HepG2 (cell line): ENCODE results near the gene TSEN34. TPM values are rescaled to one million over a fixed set of nuclear protein-coding genes. Genes with fewer than 3 reads are reported as not detected.

Experiments
- ATAC-seq: fragments of 200-7000 bp; cut with Tn5 transposase; 3 replicates; pipeline ENCODE4 v1.9.1; 2020; ENCODE audit warnings: mild to moderate bottlenecking, moderate library complexity
- BruUV-seq: library from RNA; stranded (reverse); fragments of 400-500 nt; replicated peaks from 2 replicates; lab custom pipeline; 2021; lab: Mats Ljungman, UMichigan
- CTCF ChIA-PET: fragments of 300-600 bp; formaldehyde crosslinking; extraction: SDS; loops from one replicate; lab custom pipeline; 2021; ENCODE audit warnings: low total read pairs, inconsistent platforms, low intra/inter-chr PET ratio; lab: Yijun Ruan, JAX
- POLR2A ChIA-PET: fragments of 350-600 bp; sonication (Branson Sonifier 250); formaldehyde crosslinking; loops from one replicate; lab custom pipeline; 2020; ENCODE audit warnings: antibody characterized with exemption, inconsistent platforms; lab: Yijun Ruan, JAX
- DNase-seq: peaks from one replicate; pipeline ENCODE4 v3.0.0-alpha.2; 2015; ENCODE audit warnings: low spot score
- FAIRE-seq: peaks from 3 replicates; lab custom pipeline; 2011; peaks lifted over from hg19 to GRCh38; lab: Jason Lieb, UNC
- H2AFZ ChIP-seq: one replicate; pipeline ENCODE4 v1.6.1; 2011; ENCODE audit warnings: low read length, inconsistent platforms
- H3K27ac ChIP-seq: fragments of 300-600 bp; 3 replicates; pipeline ENCODE4 v1.8.0; 2011; ENCODE audit warnings: mixed run types, mild to moderate bottlenecking, mixed read lengths, low read length, inconsistent platforms; ENCODE audit not compliant: insufficient read depth; ENCODE audit errors: extremely low read length
- H3K27me3 ChIP-seq, 2 experiments: fragments of 200-600 bp in 1 of 2; 2 replicates in 1 of 2; 3 replicates in 1 of 2; pipeline versions ENCODE4 v1.6.0 to v1.8.0; 2011; ENCODE audit warnings: low read length in 2 of 2, mild to moderate bottlenecking in 2 of 2, moderate library complexity in 2 of 2, inconsistent platforms in 1 of 2; ENCODE audit not compliant: insufficient read depth in 2 of 2, control insufficient read depth in 1 of 2
- H3K36me3 ChIP-seq, 2 experiments: fragments of 200-600 bp in 1 of 2; replicated peaks in 1 of 2; 2 replicates in 1 of 2; 3 replicates in 1 of 2; pipeline versions ENCODE4 v1.5.1 to v1.8.0; 2011; ENCODE audit warnings: low read length in 2 of 2, inconsistent platforms in 1 of 2; ENCODE audit not compliant: insufficient read depth in 2 of 2, control insufficient read depth in 1 of 2
- H3K4me1 ChIP-seq: 2 replicates; pipeline ENCODE4 v1.5.1; 2012; ENCODE audit warnings: low read length, inconsistent platforms; ENCODE audit not compliant: insufficient read depth
- H3K4me2 ChIP-seq: 2 replicates; pipeline ENCODE4 v1.6.0; 2011; ENCODE audit warnings: low read depth, low read length, inconsistent platforms
- H3K4me3 ChIP-seq, 3 experiments: fragments of 200-600 bp in 1 of 3; sonication (generic), shearing (Covaris generic) in 1 of 3; replicated peaks in 1 of 3; 2 replicates each; pipeline ENCODE4 v1.5.1; 2011 to 2016; ENCODE audit warnings: low read length in 3 of 3, inconsistent platforms in 2 of 3, low read depth in 2 of 3, mild to moderate bottlenecking in 2 of 3, control low read depth in 1 of 3, mixed read lengths in 1 of 3; ENCODE audit not compliant: insufficient read depth in 1 of 3
- H3K79me2 ChIP-seq: one replicate; pipeline ENCODE4 v1.6.1; 2011; ENCODE audit warnings: low read length, inconsistent platforms; ENCODE audit not compliant: insufficient read depth
- H3K9ac ChIP-seq: 2 replicates; pipeline ENCODE4 v1.6.0; 2011; ENCODE audit warnings: mild to moderate bottlenecking, low read depth, low read length, inconsistent platforms; ENCODE audit not compliant: insufficient read depth
- H3K9me3 ChIP-seq: 2 replicates; pipeline ENCODE4 v1.5.1; 2012; ENCODE audit warnings: mild to moderate bottlenecking, low read length
- H4K20me1 ChIP-seq: 2 replicates; pipeline ENCODE4 v1.6.0; 2011; ENCODE audit warnings: inconsistent platforms, mild to moderate bottlenecking, low read length, moderate library complexity; ENCODE audit not compliant: insufficient read depth
- AGO1 ChIP-seq: fragments of 200-400 bp; formaldehyde crosslinking; IDR thresholded peaks from 2 replicates; pipeline ENCODE4 v1.6.1; 2017; ENCODE audit warnings: mild to moderate bottlenecking, low read depth, low read length, moderate library complexity; ENCODE audit not compliant: poor library complexity, severe bottlenecking
- AGO2 ChIP-seq: fragments of 200-400 bp; formaldehyde crosslinking; optimal IDR thresholded peaks from 2 replicates; pipeline ENCODE3; 2017; ENCODE audit warnings: mild to moderate bottlenecking, low read depth, low read length, moderate library complexity
- AKAP8 ChIP-seq: sonication (generic); formaldehyde crosslinking; IDR thresholded peaks from 2 replicates; pipeline ENCODE4 v1.5.1; 2020; ENCODE audit warnings: mild to moderate bottlenecking, missing genetic modification reagents
- GPN1 ChIP-seq: sonication (generic); formaldehyde crosslinking; IDR thresholded peaks from 2 replicates; pipeline ENCODE4 v1.5.1; 2020; ENCODE audit warnings: missing genetic modification reagents, borderline replicate concordance
- HIVEP1 ChIP-seq: sonication (generic); formaldehyde crosslinking; IDR thresholded peaks from 2 replicates; pipeline ENCODE4 v1.4.0; 2020; ENCODE audit warnings: mild to moderate bottlenecking, missing genetic modification reagents
- KDM2A ChIP-seq: sonication (generic); formaldehyde crosslinking; IDR thresholded peaks from 2 replicates; pipeline ENCODE4 v1.4.0; 2020; ENCODE audit warnings: low read depth, missing genetic modification reagents, borderline replicate concordance
- PHF20 ChIP-seq: sonication (generic); formaldehyde crosslinking; IDR thresholded peaks from 2 replicates; pipeline ENCODE4 v1.5.0; 2020; ENCODE audit warnings: mild to moderate bottlenecking, missing genetic modification reagents
- POLR2A ChIP-seq, 2 experiments: IDR thresholded peaks; 2 replicates each; pipeline ENCODE4 v1.6.1; 2011; ENCODE audit warnings: low read depth in 2 of 2, low read length in 2 of 2, mild to moderate bottlenecking in 1 of 2, moderate library complexity in 1 of 2; ENCODE audit not compliant: insufficient read depth in 1 of 2
- POLR2G ChIP-seq: fragments of 200-400 bp; formaldehyde crosslinking; IDR thresholded peaks from 2 replicates; pipeline ENCODE4 v1.6.1; 2018; ENCODE audit warnings: mild to moderate bottlenecking, low read depth, low read length, moderate library complexity
- THRA ChIP-seq: sonication (generic); formaldehyde crosslinking; IDR thresholded peaks from 2 replicates; pipeline ENCODE4 v1.4.0; 2020; ENCODE audit warnings: missing genetic modification reagents, borderline replicate concordance
- ZNF75D ChIP-seq: sonication (generic); formaldehyde crosslinking; IDR thresholded peaks from 2 replicates; pipeline ENCODE4 v1.8.1; 2023; ENCODE audit warnings: missing genetic modification reagents, mild to moderate bottlenecking, borderline replicate concordance
- ZNF775 ChIP-seq: sonication (generic); formaldehyde crosslinking; IDR thresholded peaks from 2 replicates; pipeline ENCODE4 v1.4.0; 2020; ENCODE audit warnings: missing genetic modification reagents, mild to moderate bottlenecking, moderate library complexity, borderline replicate concordance
- WGBS: methylation state at CpG from one replicate; pipeline ENCODE4 v1.1.6; 2017; ENCODE audit warnings: low lambda C conversion rate; 5-methylcytosine and 5-hydroxymethylcytosine counted together
- in situ Hi-C: cut with HindIII; loops from 2 replicates; pipeline ENCODE4 v1.10.0; 2017; ENCODE audit warnings: low pct_unique_long_range_greater_than_20kb; ENCODE audit not compliant: extremely low pct_ligation_motif_present
- intact Hi-C: fragments of 100-400 bp; cut with micrococcal nuclease; formaldehyde crosslinking; loops from one replicate; pipeline ENCODE4 v1.10.0; 2022; ENCODE audit not compliant: unreplicated experiment
- polyA plus RNA-seq, 8 experiments: library from polyadenylated mRNA; depleted of rRNA in 3 of 8; stranded (reverse) in 7 of 8; unstranded in 1 of 8; fragments of >200 nt; fragmentation: Illumina TruSeq in 4 of 8; extraction: Trizol in 4 of 8; gene quantifications; 2 replicates each; pipeline versions ENCODE4 v1.2.1 to v1.2.3, GENCODE V29; 2011 to 2016; ENCODE audit warnings: low read depth in 4 of 8, missing spikeins in 1 of 8, mixed read lengths in 1 of 8; ENCODE audit not compliant: insufficient read depth in 1 of 8
- total RNA-seq, 5 experiments: library from RNA; depleted of rRNA; stranded (reverse); fragments of >200 nt; fragmentation: Illumina TruSeq; extraction: Trizol; gene quantifications; 2 replicates each; pipeline ENCODE4 v1.2.3, GENCODE V29; 2016; ENCODE audit warnings: low read depth in 1 of 5
- TF ChIP-seq, protein P1 (sequence below): IDR thresholded peaks from 2 replicates; pipeline ENCODE4 v1.6.1; 2018; ENCODE audit warnings: missing genetic modification reagents, mild to moderate bottlenecking, missing compliant biosample characterization

The TSEN34 gene
- total and polyA plus RNA-seq, 2 of the 13 experiments (the other 11 are each of a cell fraction or from before 2014, with no cell fraction given) = 55.1 to 65.4 TPM

GRCh38 chr19:54173359-54173699 lies 17.8 kb upstream of the TSEN34 start:
- no peaks in the 10 kb centered on the region for H3K27me3 ChIP-seq
- POLR2A ChIA-PET = interaction anchor here (1.7 to 1.8 kb wide), 2 partner anchors 15 to 16 kb away, joined by 3 to 11 read pairs; partner anchors contain the start of gene MBOAT7
- peaks cover 0 to 4% of the 10 kb centered on the region in 2 experiments; a peak in 2 of 5 replicates for H3K36me3 ChIP-seq
- no peak for DNase-seq
- intact Hi-C loops = no loop called here
- H3K9me3 ChIP-seq = no peaks in the 10 kb centered on the region
- no TSS peak for BruUV-seq
- whole genome bisulfite sequencing = 51% methylated on average over 11 of the region's 15 CpGs
- H3K27ac ChIP-seq = no peak overlapping the region
- no peak overlapping the region for H3K9ac ChIP-seq
- no peaks in the 10 kb centered on the region for H4K20me1 ChIP-seq
- CTCF ChIA-PET = no interaction called here
- H2AFZ ChIP-seq = no peak overlapping the region
- TF ChIP-seq ZNF75D (0 out of 2 replicates have a peak, but pooled peaks have one; percentile 39), ZNF775 (no peak), AGO2 (peak; percentile 3), HIVEP1 (CRISPR knock-in tag) (peak; percentile 3; the same call in 1 of the 2 replicates), PHF20 (CRISPR knock-in tag) (no peak), POLR2A (IDR thresholded peaks at IDR 0.05; ENCODE audit: insufficient read depth in 1 of 2, low read depth in 2 of 2, low read length in 2 of 2) (peak in 1 of 2 experiments; percentile 23; a peak in 1 of 4 replicates), KDM2A (CRISPR knock-in tag) (peak; percentile 57), AKAP8 (CRISPR knock-in tag) (peak; percentile 68; the same call in 1 of the 2 replicates), AGO1 (peak; percentile 29), THRA (no peak), POLR2G (peak; percentile 60), GPN1 (CRISPR knock-in tag) (no peak)
- TF ChIP-seq, protein P1, sequence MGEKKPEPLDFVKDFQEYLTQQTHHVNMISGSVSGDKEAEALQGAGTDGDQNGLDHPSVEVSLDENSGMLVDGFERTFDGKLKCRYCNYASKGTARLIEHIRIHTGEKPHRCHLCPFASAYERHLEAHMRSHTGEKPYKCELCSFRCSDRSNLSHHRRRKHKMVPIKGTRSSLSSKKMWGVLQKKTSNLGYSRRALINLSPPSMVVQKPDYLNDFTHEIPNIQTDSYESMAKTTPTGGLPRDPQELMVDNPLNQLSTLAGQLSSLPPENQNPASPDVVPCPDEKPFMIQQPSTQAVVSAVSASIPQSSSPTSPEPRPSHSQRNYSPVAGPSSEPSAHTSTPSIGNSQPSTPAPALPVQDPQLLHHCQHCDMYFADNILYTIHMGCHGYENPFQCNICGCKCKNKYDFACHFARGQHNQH = 0 out of 2 replicates have a peak, but pooled peaks have one; percentile 1
- no peak overlapping the region for H3K4me2 ChIP-seq
- FAIRE-seq = no peak
- peaks cover 8% of the 10 kb centered on the region; the same call in 1 of the 2 replicates for H3K4me1 ChIP-seq
- in situ Hi-C loops = no loop called here
- no peak overlapping the region; a peak in 1 of 6 replicates for H3K4me3 ChIP-seq
- no peak; the same call in 2 of the 3 replicates for ATAC-seq
- no peaks in the 10 kb centered on the region for H3K79me2 ChIP-seq
